ENCODE measurements around the gene KLHL36. TPM values are rescaled to one million over a fixed set of nuclear protein-coding genes. Genes with fewer than 3 reads are reported as not detected.

KLHL36 gene
- total RNA-seq, 2 experiments from 2014 or later = 58.9 to 66.1 TPM

- H3K9me3 ChIP-seq (ENCODE audit: low read length) = no peaks in the 10 kb centered on the region
- 0 out of 2 replicates have a peak overlapping the region, but pooled peaks have one; percentile 5 for H2AFZ ChIP-seq (ENCODE audit: low read length)
- no TSS peak for BruUV-seq (replicated peaks)
- ChIA-PET POLR2A (no interaction called here), CTCF (ENCODE audit: unreplicated experiment) (interaction anchor here (3.9 kb wide), 1 partner anchor 53 kb away, joined by 17 read pairs; no protein-coding TSS in a partner anchor)
- no peaks in the 10 kb centered on the region; the same call in 1 of the 2 replicates for H3K36me3 ChIP-seq (ENCODE audit: insufficient read depth, low read length)
- no peak overlapping the region for H3K4me2 ChIP-seq (ENCODE audit: low read length)
- H3K4me3 ChIP-seq (ENCODE audit: low read depth, low read length, poor library complexity, severe bottlenecking) = no peak overlapping the region
- intact Hi-C loops (cut with micrococcal nuclease; ENCODE audit: unreplicated experiment) = loop anchor here (2.0 kb wide), 1 partner anchor 50 kb away; no protein-coding TSS in a partner anchor
- no peak overlapping the region for H3K27ac ChIP-seq (ENCODE audit: low read depth, low read length, poor library complexity, severe bottlenecking)
- TF ChIP-seq CTCF (conservative IDR thresholded peaks at IDR 0.05; ENCODE audit: low read length) (no peak), EZH2phosphoT487 (IDR thresholded peaks at IDR 0.05; ENCODE audit: borderline replicate concordance, low read depth, low read length) (no peak)
- H3K4me1 ChIP-seq (ENCODE audit: insufficient read depth, low read length, poor library complexity, severe bottlenecking) = peaks cover 9% of the 10 kb centered on the region
- H4K20me1 ChIP-seq (ENCODE audit: insufficient read depth, low read length) = no peaks in the 10 kb centered on the region
- no peaks in the 10 kb centered on the region for H3K9me2 ChIP-seq (ENCODE audit: insufficient read depth, low read length)
- DNase-seq (ENCODE audit: low spot score) = no peak
- no peaks in the 10 kb centered on the region for H3K79me2 ChIP-seq (ENCODE audit: insufficient read depth, low read depth, low read length)
Measured at GRCh38 chr16:84673203-84673535, 24.9 kb downstream of the KLHL36 start.

- H3K4me1 ChIP-seq (ENCODE audit: insufficient read depth, low read length, poor library complexity, severe bottlenecking) = peaks cover 9% of the 10 kb centered on the region
- POLR2A ChIA-PET = no interaction called here
- H3K9me2 ChIP-seq (ENCODE audit: insufficient read depth, low read length) = no peaks in the 10 kb centered on the region
- no peaks in the 10 kb centered on the region for H4K20me1 ChIP-seq (ENCODE audit: insufficient read depth, low read length)
- H3K27ac ChIP-seq (ENCODE audit: low read depth, low read length, poor library complexity, severe bottlenecking) = no peak overlapping the region
- no TSS peak for BruUV-seq (replicated peaks)
- no peaks in the 10 kb centered on the region for H3K79me2 ChIP-seq (ENCODE audit: insufficient read depth, low read depth, low read length)
- TF ChIP-seq EZH2phosphoT487 (IDR thresholded peaks at IDR 0.05; ENCODE audit: borderline replicate concordance, low read depth, low read length) (no peak), CTCF (conservative IDR thresholded peaks at IDR 0.05; ENCODE audit: low read length) (no peak)
- CTCF ChIA-PET (ENCODE audit: unreplicated experiment) = interaction anchor here (3.9 kb wide), 1 partner anchor 52 kb away, joined by 17 read pairs; no protein-coding TSS in a partner anchor
- H3K4me2 ChIP-seq (ENCODE audit: low read length) = no peak overlapping the region
- peak; percentile 40 for DNase-seq (ENCODE audit: low spot score)
- H3K4me3 ChIP-seq (ENCODE audit: low read depth, low read length, poor library complexity, severe bottlenecking) = no peak overlapping the region
- H2AFZ ChIP-seq (ENCODE audit: low read length) = 0 out of 2 replicates have a peak overlapping the region, but pooled peaks have one; percentile 5
- H3K36me3 ChIP-seq (ENCODE audit: insufficient read depth, low read length) = no peaks in the 10 kb centered on the region
- no peaks in the 10 kb centered on the region for H3K9me3 ChIP-seq (ENCODE audit: low read length)
- intact Hi-C loops (cut with micrococcal nuclease; ENCODE audit: unreplicated experiment) = loop anchor here (2.0 kb wide), 1 partner anchor 51 kb away; no protein-coding TSS in a partner anchor
Measured at GRCh38 chr16:84673561-84673960, 25.2 kb downstream of the KLHL36 start.

- Histone ChIP-seq H3K4me2 (ENCODE audit: low read length) (no peak overlapping the region), H3K9me3 (ENCODE audit: low read length) (no peaks in the 10 kb centered on the region), H3K79me2 (ENCODE audit: insufficient read depth, low read depth, low read length) (no peaks in the 10 kb centered on the region), H3K4me1 (ENCODE audit: insufficient read depth, low read length, poor library complexity, severe bottlenecking) (peaks cover 9% of the 10 kb centered on the region), H3K4me3 (ENCODE audit: low read depth, low read length, poor library complexity, severe bottlenecking) (no peak overlapping the region), H4K20me1 (ENCODE audit: insufficient read depth, low read length) (no peaks in the 10 kb centered on the region), H2AFZ (ENCODE audit: low read length) (no peak overlapping the region), H3K27ac (ENCODE audit: low read depth, low read length, poor library complexity, severe bottlenecking) (no peak overlapping the region), H3K9me2 (ENCODE audit: insufficient read depth, low read length) (no peaks in the 10 kb centered on the region), H3K36me3 (ENCODE audit: insufficient read depth, low read length) (no peaks in the 10 kb centered on the region)
- no TSS peak for BruUV-seq (replicated peaks)
- DNase-seq (ENCODE audit: low spot score) = no peak
- POLR2A ChIA-PET = no interaction called here
- intact Hi-C loops (cut with micrococcal nuclease; ENCODE audit: unreplicated experiment) = no loop called here
- CTCF ChIA-PET (ENCODE audit: unreplicated experiment) = no interaction called here
- no peak for TF ChIP-seq CTCF (conservative IDR thresholded peaks at IDR 0.05; ENCODE audit: low read length)
- no peak for TF ChIP-seq EZH2phosphoT487 (IDR thresholded peaks at IDR 0.05; ENCODE audit: borderline replicate concordance, low read depth, low read length)
Measured at GRCh38 chr16:84675423-84675822, 27.1 kb downstream of the KLHL36 start.

Measured in OCI-LY7 (cell line).